Parathyroid adenoma (tissue), 2 donors: ENCODE measurements around the gene PLCXD1.
A peak's percentile ranks its signal among the peaks of the same experiment; 100 is the strongest.
"Not testable (repeated sequence)": the region's sequence is repeated elsewhere in the genome, so short reads cannot be mapped to it uniquely, and the experiment has no call there.

Experiments
- H2AFZ ChIP-seq: fragments of 300-600 bp; sonication (generic); one replicate; pipeline ENCODE4 v1.7.0; 2017; ENCODE audit warnings: antibody characterized with exemption, mild to moderate bottlenecking
- H3K27ac ChIP-seq: fragments of 300-600 bp; sonication (generic); one replicate; pipeline ENCODE4 v1.7.0; 2017
- H3K27me3 ChIP-seq: fragments of 300-600 bp; sonication (generic); one replicate; pipeline ENCODE4 v1.7.0; 2017; ENCODE audit warnings: low read length; ENCODE audit not compliant: control insufficient read depth, insufficient read depth
- H3K36me3 ChIP-seq: fragments of 300-600 bp; sonication (generic); one replicate; pipeline ENCODE4 v1.7.0; 2017; ENCODE audit warnings: low read length; ENCODE audit not compliant: control insufficient read depth, insufficient read depth
- H3K4me1 ChIP-seq: fragments of 300-600 bp; sonication (generic); one replicate; pipeline ENCODE4 v1.7.0; 2017; ENCODE audit warnings: control low read depth
- H3K4me2 ChIP-seq: fragments of 300-600 bp; sonication (generic); one replicate; pipeline ENCODE4 v1.7.0; 2017; ENCODE audit warnings: low read length
- H3K4me3 ChIP-seq: fragments of 300-600 bp; sonication (generic); one replicate; pipeline ENCODE4 v1.7.0; 2017; ENCODE audit warnings: low read depth, low read length
- H3K79me2 ChIP-seq: fragments of 300-600 bp; sonication (generic); one replicate; pipeline ENCODE4 v1.7.0; 2017; ENCODE audit warnings: control low read depth
- H3K9ac ChIP-seq: fragments of 300-600 bp; sonication (generic); one replicate; pipeline ENCODE4 v1.7.0; 2017; ENCODE audit warnings: mild to moderate bottlenecking
- H3K9me3 ChIP-seq: fragments of 300-600 bp; sonication (generic); one replicate; pipeline ENCODE4 v1.7.0; 2017; ENCODE audit warnings: low read length; ENCODE audit not compliant: control insufficient read depth
- CTCF ChIP-seq: fragments of 300-600 bp; sonication (generic); IDR thresholded peaks from one replicate; pipeline ENCODE4 v1.7.0; 2017; ENCODE audit warnings: antibody characterized with exemption, mild to moderate bottlenecking
- donor health status: primary hyperparathyroidism.

PLCXD1 gene

GRCh38 chrX:281166-281999 is at the start of gene PLCXD1:
Gene PLCXD1 (plus strand): TSS chrX:281381. CDS start chrX:284188, 2,807 bp downstream.
- H2AFZ ChIP-seq, result peak within 1 kb of the TSS; percentile 58
- H3K36me3 ChIP-seq, result no peaks in the 10 kb centered on the region
- H3K4me1 ChIP-seq, result no peaks in the 10 kb centered on the region
- H3K27ac ChIP-seq, result no peak within 1 kb of the TSS
- H3K79me2 ChIP-seq, result no peaks in the 10 kb centered on the region
- no peak for TF ChIP-seq CTCF
- H3K4me3 ChIP-seq, result no peak within 1 kb of the TSS
- H3K9me3 ChIP-seq, result no peaks in the 10 kb centered on the region
- H3K9ac ChIP-seq, result no peak within 1 kb of the TSS
- H3K27me3 ChIP-seq, result no peaks in the 10 kb centered on the region
- H3K4me2 ChIP-seq, result no peak within 1 kb of the TSS

- H2AFZ ChIP-seq, H3K27ac ChIP-seq, H3K4me1 ChIP-seq, H3K4me2 ChIP-seq, H3K27me3 ChIP-seq, H3K4me3 ChIP-seq, H3K9ac ChIP-seq, H3K36me3 ChIP-seq, H3K79me2 ChIP-seq, H3K9me3 ChIP-seq: not testable (repeated sequence)
Observed at GRCh38 chrX:231637-232277, 49.4 kb upstream of the PLCXD1 start.

GRCh38 chrX:232278-232655 is 48.9 kb upstream of the PLCXD1 start:
- not testable (repeated sequence) for H3K4me1 ChIP-seq, H3K4me2 ChIP-seq, H3K79me2 ChIP-seq, H2AFZ ChIP-seq, H3K9me3 ChIP-seq, H3K4me3 ChIP-seq, H3K9ac ChIP-seq, H3K36me3 ChIP-seq, H3K27me3 ChIP-seq, H3K27ac ChIP-seq

GRCh38 chrX:236201-236600 is 45.0 kb upstream of the PLCXD1 start:
- H3K27ac ChIP-seq, H3K9ac ChIP-seq, H3K36me3 ChIP-seq, H3K79me2 ChIP-seq, H3K4me2 ChIP-seq, H3K4me3 ChIP-seq, H2AFZ ChIP-seq, H3K27me3 ChIP-seq, H3K4me1 ChIP-seq, H3K9me3 ChIP-seq: not testable (repeated sequence)

- H3K4me3 ChIP-seq, result no peak overlapping the region
- H3K79me2 ChIP-seq, result no peaks in the 10 kb centered on the region
- no peak overlapping the region for H2AFZ ChIP-seq
- no peaks in the 10 kb centered on the region for H3K9me3 ChIP-seq
- H3K4me1 ChIP-seq, result no peaks in the 10 kb centered on the region
- no peak overlapping the region for H3K4me2 ChIP-seq
- no peak for TF ChIP-seq CTCF
- no peak overlapping the region for H3K27ac ChIP-seq
- no peak overlapping the region for H3K9ac ChIP-seq
- H3K36me3 ChIP-seq, result no peaks in the 10 kb centered on the region
- H3K27me3 ChIP-seq, result no peaks in the 10 kb centered on the region
Observed at GRCh38 chrX:250965-251364, 30.2 kb upstream of the PLCXD1 start.

GRCh38 chrX:251396-252243 is 29.6 kb upstream of the PLCXD1 start:
- H3K79me2 ChIP-seq, H3K9me3 ChIP-seq, H3K27me3 ChIP-seq, H3K4me2 ChIP-seq, H3K4me3 ChIP-seq, H2AFZ ChIP-seq, H3K4me1 ChIP-seq, H3K36me3 ChIP-seq, H3K9ac ChIP-seq, H3K27ac ChIP-seq: not testable (repeated sequence)
